Testis (tissue), 3 donors: ENCODE results near the gene SYCE3. TPM values are rescaled to one million over a fixed set of nuclear protein-coding genes. Genes with fewer than 3 reads are reported as not detected.
A peak's percentile ranks its signal among the peaks of the same experiment; 100 is the strongest.
"Not testable (repeated sequence)": the region's sequence is repeated elsewhere in the genome, so short reads cannot be mapped to it uniquely, and the experiment has no call there.

Experiments used
- DNase-seq: peaks from one replicate; pipeline ENCODE4 v3.0.0-alpha.2; 2019
- H3K27ac ChIP-seq, 2 donors: fragments of 200-600 bp; sonication (generic); one replicate each; pipeline ENCODE4 v1.5.1; 2019
- H3K27me3 ChIP-seq: fragments of 200-600 bp; sonication (generic); one replicate; pipeline ENCODE4 v1.5.1; 2019
- H3K36me3 ChIP-seq: fragments of 200-600 bp; sonication (generic); one replicate; pipeline ENCODE4 v1.5.1; 2017; ENCODE audit warnings: low read depth; ENCODE audit errors: missing control alignments
- H3K4me1 ChIP-seq: fragments of 200-600 bp; sonication (generic); one replicate; pipeline ENCODE4 v1.5.1; 2019
- H3K4me3 ChIP-seq, 2 donors: fragments of 200-600 bp; sonication (generic); one replicate each; pipeline ENCODE4 v1.5.1; 2017 to 2019
- H3K9me3 ChIP-seq: fragments of 200-600 bp; sonication (generic); one replicate; pipeline ENCODE4 v1.5.1; 2017
- POLR2A ChIP-seq: fragments of 450-650 bp; IDR thresholded peaks from one replicate; pipeline ENCODE4 v1.6.1; 2017; ENCODE audit warnings: antibody characterized with exemption, mild to moderate bottlenecking, moderate library complexity
- WGBS, 2 donors: methylation state at CpG; one replicate each; pipeline ENCODE4 v1.1.5; 2018; 5-methylcytosine and 5-hydroxymethylcytosine counted together
- intact Hi-C: fragments of 100-400 bp; cut with DNase I; formaldehyde crosslinking; loops from one replicate; pipeline ENCODE4 v1.15.1; 2023; ENCODE audit warnings: low total_unique reads
- polyA plus RNA-seq: library from polyadenylated mRNA; stranded (reverse); fragments of 350-450 nt; fragmentation: Illumina TruSeq; extraction: RNeasy Lipid Tissue Mini Kit (QIAGEN cat#74804); gene quantifications from one replicate; pipeline ENCODE4 v1.2.3, GENCODE V29; 2014; ENCODE audit warnings: low read depth, low replicate concordance; ENCODE audit not compliant: insufficient read depth
- total RNA-seq, 2 donors: library from RNA; depleted of rRNA; stranded (reverse); fragments of >200 nt; gene quantifications; one replicate each; pipeline ENCODE4 v1.2.3, GENCODE V29; 2016
- TF ChIP-seq, protein P1 (sequence below), 3 experiments: fragments of 450-650 bp in 2 of 3; fragments of 200-600 bp in 1 of 3; sonication (generic) in 1 of 3; IDR thresholded peaks; one replicate each; pipeline ENCODE4 v1.5.1; 2016 to 2019; ENCODE audit warnings: antibody characterized with exemption in 3 of 3, mild to moderate bottlenecking in 2 of 3, moderate library complexity in 1 of 3

SYCE3 gene
- total and polyA plus RNA-seq, 3 donors from 2014 or later: 40.4 to 183 (median 71.9) TPM

DNA sequence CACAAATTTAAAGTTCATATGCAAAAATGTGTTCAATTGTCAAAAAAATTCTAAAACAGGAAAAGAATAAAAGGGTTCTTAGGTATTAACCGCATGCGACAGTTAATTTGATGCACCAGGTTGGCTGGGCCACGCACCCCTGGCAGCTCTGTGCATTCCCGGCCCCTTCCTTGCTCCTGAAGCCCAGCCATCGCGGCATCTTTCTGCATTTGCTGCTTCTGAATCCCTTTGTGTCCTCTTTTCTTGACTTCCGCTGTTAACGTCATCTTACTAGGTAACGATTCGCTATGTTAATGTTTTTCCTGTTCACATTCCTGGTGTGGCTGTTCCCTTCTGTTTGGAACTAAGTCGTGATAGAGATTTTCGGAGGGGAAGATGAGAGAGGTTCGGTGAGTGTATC lies 25.0 kb downstream of the SYCE3 start:
- H3K4me3 ChIP-seq: no peak overlapping the region
- no peaks in the 10 kb centered on the region for H3K9me3 ChIP-seq
- H3K27me3 ChIP-seq: no peaks in the 10 kb centered on the region
- intact Hi-C loops: no loop called here
- H3K4me1 ChIP-seq: no peaks in the 10 kb centered on the region
- no peak overlapping the region for H3K27ac ChIP-seq
- TF ChIP-seq, protein P1, sequence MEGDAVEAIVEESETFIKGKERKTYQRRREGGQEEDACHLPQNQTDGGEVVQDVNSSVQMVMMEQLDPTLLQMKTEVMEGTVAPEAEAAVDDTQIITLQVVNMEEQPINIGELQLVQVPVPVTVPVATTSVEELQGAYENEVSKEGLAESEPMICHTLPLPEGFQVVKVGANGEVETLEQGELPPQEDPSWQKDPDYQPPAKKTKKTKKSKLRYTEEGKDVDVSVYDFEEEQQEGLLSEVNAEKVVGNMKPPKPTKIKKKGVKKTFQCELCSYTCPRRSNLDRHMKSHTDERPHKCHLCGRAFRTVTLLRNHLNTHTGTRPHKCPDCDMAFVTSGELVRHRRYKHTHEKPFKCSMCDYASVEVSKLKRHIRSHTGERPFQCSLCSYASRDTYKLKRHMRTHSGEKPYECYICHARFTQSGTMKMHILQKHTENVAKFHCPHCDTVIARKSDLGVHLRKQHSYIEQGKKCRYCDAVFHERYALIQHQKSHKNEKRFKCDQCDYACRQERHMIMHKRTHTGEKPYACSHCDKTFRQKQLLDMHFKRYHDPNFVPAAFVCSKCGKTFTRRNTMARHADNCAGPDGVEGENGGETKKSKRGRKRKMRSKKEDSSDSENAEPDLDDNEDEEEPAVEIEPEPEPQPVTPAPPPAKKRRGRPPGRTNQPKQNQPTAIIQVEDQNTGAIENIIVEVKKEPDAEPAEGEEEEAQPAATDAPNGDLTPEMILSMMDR (IDR thresholded peaks at IDR 0.05): no peak
- no peak for TF ChIP-seq POLR2A
- 84 to 89% methylated on average over 13 of the region's 13 CpGs for WGBS, 2 donors
- no peak for DNase-seq
- no peaks in the 10 kb centered on the region for H3K36me3 ChIP-seq

DNA sequence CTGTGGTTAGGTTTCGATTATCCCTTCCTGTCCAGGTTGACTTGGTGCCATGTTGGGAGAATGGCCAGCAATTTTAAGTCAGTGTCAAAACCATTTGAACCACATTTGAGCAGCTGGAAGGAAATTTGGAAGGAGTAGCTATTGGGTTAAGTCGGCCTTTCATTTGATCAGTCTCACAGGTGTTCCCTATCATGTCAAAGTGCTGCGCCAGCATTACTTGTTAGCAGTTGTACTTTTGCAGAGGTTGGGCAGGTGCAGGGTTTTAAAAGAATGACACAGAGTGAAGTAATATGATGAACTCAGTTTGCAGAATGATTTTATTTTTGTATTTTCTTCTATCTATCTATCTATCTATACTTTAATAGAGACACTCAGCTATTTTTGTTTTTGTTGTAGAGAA lies 26.5 kb downstream of the SYCE3 start:
- no peak overlapping the region for H3K4me3 ChIP-seq
- H3K9me3 ChIP-seq: no peaks in the 10 kb centered on the region
- TF ChIP-seq, protein P1 (IDR thresholded peaks at IDR 0.05): no peak
- no peak for TF ChIP-seq POLR2A
- WGBS, 2 donors: 72 to 77% methylated on average over 3 of the region's 3 CpGs
- DNase-seq: no peak
- no peaks in the 10 kb centered on the region for H3K27me3 ChIP-seq
- intact Hi-C loops: no loop called here
- H3K36me3 ChIP-seq: no peaks in the 10 kb centered on the region
- H3K27ac ChIP-seq: no peak overlapping the region
- peaks cover 6% of the 10 kb centered on the region for H3K4me1 ChIP-seq

DNA sequence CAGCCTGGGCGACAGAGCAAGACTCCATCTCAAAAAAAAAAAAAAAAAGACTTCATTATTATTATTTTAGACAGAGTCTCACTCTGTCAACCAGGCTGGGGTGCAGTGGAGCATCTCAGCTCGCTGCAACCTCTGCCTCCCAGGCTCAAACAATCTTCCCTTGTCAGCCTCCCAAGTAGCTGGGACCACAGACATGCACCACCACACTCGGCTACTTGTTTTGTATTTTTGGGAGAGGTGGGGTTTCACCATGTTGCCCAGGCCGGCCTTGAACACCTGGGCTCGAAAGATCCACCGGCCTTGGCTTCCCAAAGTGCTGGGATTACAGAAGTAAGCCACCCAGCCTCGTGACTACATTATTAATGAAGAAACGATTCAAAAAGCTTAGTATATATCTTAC lies 27.6 kb downstream of the SYCE3 start:
- WGBS, 2 donors: 86 to 87% methylated on average over 8 of the region's 8 CpGs
- no peak overlapping the region for H3K27ac ChIP-seq
- intact Hi-C loops: no loop called here
- TF ChIP-seq, protein P1 (IDR thresholded peaks at IDR 0.05): no peak
- TF ChIP-seq POLR2A: no peak
- no peaks in the 10 kb centered on the region for H3K27me3 ChIP-seq
- no peaks in the 10 kb centered on the region for H3K9me3 ChIP-seq
- DNase-seq: no peak
- H3K4me3 ChIP-seq: no peak overlapping the region
- H3K36me3 ChIP-seq: no peaks in the 10 kb centered on the region
- H3K4me1 ChIP-seq: peaks cover 14% of the 10 kb centered on the region

GRCh38 chr22:50533856-50534711 lies 28.6 kb downstream of the SYCE3 start:
- Histone ChIP-seq H3K4me1 (peaks cover 14% of the 10 kb centered on the region), H3K27ac (peak overlapping the region; percentile 39 to 51)
- H3K9me3 ChIP-seq, H3K27me3 ChIP-seq, H3K36me3 ChIP-seq, intact Hi-C loops, H3K4me3 ChIP-seq: not testable (repeated sequence)
- DNase-seq: peak; percentile 72
- 37 to 50% methylated on average over 20 to 21 of the region's 21 CpGs for WGBS, 2 donors

- no peaks in the 10 kb centered on the region for H3K9me3 ChIP-seq
- DNase-seq: no peak
- H3K4me3 ChIP-seq: no peak overlapping the region
- no peaks in the 10 kb centered on the region for H3K27me3 ChIP-seq
- no peaks in the 10 kb centered on the region for H3K36me3 ChIP-seq
- intact Hi-C loops: no loop called here
- peak overlapping the region in 1 of 2 donors; percentile 64 for H3K27ac ChIP-seq
- TF ChIP-seq POLR2A: no peak
- TF ChIP-seq, protein P1 (IDR thresholded peaks at IDR 0.05): no peak
- peaks cover 14% of the 10 kb centered on the region for H3K4me1 ChIP-seq
- WGBS, 2 donors: 76 to 77% methylated on average over 19 of the region's 19 CpGs
These were observed 29.6 kb downstream of the SYCE3 start for GRCh38 chr22:50532824-50533796.
